DOHH2 (cell line): ENCODE data around the gene SIK1.
"Not testable (repeated sequence)": the region's sequence is repeated elsewhere in the genome, so short reads cannot be mapped to it uniquely, and the experiment has no call there.

Experiments used
- CTCF ChIP-seq: fragments of 200-600 bp; sonication (generic); IDR thresholded peaks from one replicate; pipeline ENCODE4 v1.5.1; 2014; ENCODE audit warnings: antibody characterized with exemption, mild to moderate bottlenecking, low read depth, low read length; ENCODE audit not compliant: poor library complexity, severe bottlenecking
- EZH2phosphoT487 ChIP-seq: fragments of 200-600 bp; sonication (generic); IDR thresholded peaks from 2 replicates; pipeline ENCODE4 v1.6.1; 2017; ENCODE audit warnings: borderline replicate concordance, mild to moderate bottlenecking, antibody characterized with exemption, low read length, moderate library complexity, mixed read lengths

- not testable (repeated sequence) for TF ChIP-seq CTCF, EZH2phosphoT487
These were observed 6.6 kb upstream of the SIK1 start for GRCh38 chr21:43433340-43434136.
